ENCODE data around the gene CCM2.

Gene CCM2

DNA sequence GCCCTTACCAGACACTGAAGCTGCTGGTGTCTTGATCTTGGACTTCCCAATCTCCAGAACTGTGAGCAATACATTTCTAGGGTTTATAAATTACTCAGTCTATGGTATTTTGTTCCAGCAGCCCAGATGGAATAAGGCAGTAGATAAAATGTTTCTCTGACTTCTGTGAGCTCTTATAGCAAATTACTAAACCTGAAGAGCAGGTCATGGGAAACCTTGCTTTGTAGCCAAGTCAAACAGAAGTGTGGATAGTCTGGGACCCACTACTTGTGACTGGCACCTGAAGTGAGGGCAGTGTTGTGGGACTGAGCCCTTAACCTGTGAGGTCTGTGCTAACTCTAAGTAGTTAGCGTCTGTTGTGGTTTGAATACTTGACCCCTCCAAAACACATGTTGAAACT lies 116.0 kb downstream of the CCM2 start:
- H3K27me3 ChIP-seq = no peaks in the 10 kb centered on the region
- no peaks in the 10 kb centered on the region for H3K9me3 ChIP-seq (replicated peaks in 1 of 11)
- no peak overlapping the region for H3K4me3 ChIP-seq
- H3K27ac ChIP-seq = peak overlapping the region in 1 of 11 experiments; percentile 31; a peak in 1 of 22 replicates
- TF ChIP-seq Cebpa-rat (IDR thresholded peaks at IDR 0.05) = no peak
- peak overlapping the region in 7 of 11 experiments; percentile 21 to 77 (median 53); a peak in 9 of 22 replicates for H3K4me2 ChIP-seq
- H4K20me1 ChIP-seq = no peaks in the 10 kb centered on the region
- no peak overlapping the region for H3K9ac ChIP-seq
- H3K36me3 ChIP-seq = no peaks in the 10 kb centered on the region
- H3K4me1 ChIP-seq = peaks cover 33 to 47% (median 36%) of the 10 kb centered on the region in 10 experiments

DNA sequence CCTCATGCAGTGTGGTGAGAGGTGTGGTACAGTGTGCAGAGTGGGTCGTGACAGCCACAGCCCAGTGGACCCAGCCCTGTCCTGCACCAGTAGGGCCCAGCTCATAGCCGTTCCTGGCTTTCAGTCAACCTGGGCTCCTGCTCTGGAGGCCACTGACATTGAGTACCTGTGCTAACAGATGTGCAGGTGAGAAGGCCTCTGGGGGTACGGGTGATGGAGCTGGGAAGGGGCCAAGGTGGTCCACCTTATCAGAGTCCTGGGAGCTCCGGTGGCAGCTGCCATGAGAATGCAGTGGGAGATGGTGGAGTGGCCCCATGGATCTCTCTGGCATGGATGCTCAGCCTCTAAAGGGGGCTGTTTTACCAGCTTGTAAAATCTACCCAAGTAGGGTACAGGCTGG lies 117.6 kb downstream of the CCM2 start:
- no peaks in the 10 kb centered on the region for H3K27me3 ChIP-seq
- H3K27ac ChIP-seq = no peak overlapping the region
- no peaks in the 10 kb centered on the region for H4K20me1 ChIP-seq
- no peak for TF ChIP-seq Cebpa-rat (IDR thresholded peaks at IDR 0.05)
- H3K4me2 ChIP-seq = no peak overlapping the region; a peak in 1 of 22 replicates
- no peak overlapping the region for H3K9ac ChIP-seq
- H3K4me1 ChIP-seq = peaks cover 27 to 41% (median 31%) of the 10 kb centered on the region in 10 experiments
- no peak overlapping the region for H3K4me3 ChIP-seq
- H3K9me3 ChIP-seq (replicated peaks in 1 of 11) = no peaks in the 10 kb centered on the region
- H3K36me3 ChIP-seq = no peaks in the 10 kb centered on the region

DNA sequence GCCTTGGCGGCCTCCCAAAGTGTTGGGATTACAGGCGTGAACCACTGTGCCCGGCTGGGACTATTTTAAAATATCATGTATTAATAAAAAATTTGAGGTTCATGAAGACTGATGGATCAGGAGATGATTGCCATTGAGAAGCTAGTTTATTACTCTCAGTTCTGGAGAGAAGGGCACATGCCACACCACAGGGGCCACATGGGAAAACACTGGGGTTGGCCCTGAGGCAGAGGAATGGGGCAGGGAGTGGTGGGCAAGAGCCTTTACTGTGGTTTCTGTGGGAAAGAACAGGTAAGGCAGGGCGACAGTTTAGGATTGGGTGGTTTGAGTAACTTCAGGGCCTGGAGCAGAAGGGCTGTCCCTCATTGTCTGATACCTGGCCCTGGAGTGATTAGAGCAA lies 118.3 kb downstream of the CCM2 start:
- TF ChIP-seq Cebpa-rat (IDR thresholded peaks at IDR 0.05) = no peak
- no peaks in the 10 kb centered on the region for H3K27me3 ChIP-seq
- H4K20me1 ChIP-seq = no peaks in the 10 kb centered on the region
- peak overlapping the region in 8 of 11 experiments; percentile 26 to 71 (median 65); a peak in 15 of 22 replicates for H3K4me2 ChIP-seq
- H3K4me3 ChIP-seq = no peak overlapping the region
- no peaks in the 10 kb centered on the region for H3K36me3 ChIP-seq
- H3K9me3 ChIP-seq (replicated peaks in 1 of 11) = no peaks in the 10 kb centered on the region
- peak overlapping the region in 1 of 11 experiments; percentile 16; a peak in 1 of 22 replicates for H3K9ac ChIP-seq
- H3K27ac ChIP-seq = no peak overlapping the region
- peaks cover 25 to 37% (median 28%) of the 10 kb centered on the region in 10 experiments for H3K4me1 ChIP-seq

DNA sequence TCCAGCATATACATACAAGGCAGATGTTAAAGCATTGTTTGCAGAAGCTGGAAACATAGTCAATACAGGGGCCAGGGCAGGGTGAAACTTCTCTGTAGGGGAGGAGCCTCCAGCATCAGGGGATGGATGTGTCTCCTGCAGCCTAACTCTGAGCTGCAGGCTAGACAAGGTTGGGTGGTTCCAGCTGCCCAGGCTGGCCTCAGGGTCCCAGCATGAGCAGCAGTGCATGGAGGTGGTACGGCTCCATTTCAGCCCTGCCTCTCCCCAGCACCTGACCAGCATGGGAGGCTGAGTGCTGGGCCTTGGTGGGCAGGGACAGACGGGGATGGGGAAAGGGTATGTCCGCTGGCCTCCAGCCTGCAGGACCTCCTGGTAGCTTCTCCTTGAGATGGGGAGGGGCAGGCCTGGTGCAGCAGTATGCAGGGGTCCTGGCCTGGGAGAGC lies 118.9 kb downstream of the CCM2 start:
- Histone ChIP-seq H3K9ac (no peak overlapping the region; a peak in 1 of 22 replicates), H4K20me1 (no peaks in the 10 kb centered on the region), H3K4me3 (no peak overlapping the region), H3K27me3 (no peaks in the 10 kb centered on the region), H3K4me2 (peak overlapping the region in 9 of 11 experiments; percentile 26 to 71 (median 63); a peak in 17 of 22 replicates), H3K27ac (no peak overlapping the region), H3K9me3 (replicated peaks in 1 of 11) (no peaks in the 10 kb centered on the region), H3K4me1 (peaks cover 25 to 43% (median 32%) of the 10 kb centered on the region in 10 experiments), H3K36me3 (no peaks in the 10 kb centered on the region)
- TF ChIP-seq Cebpa-rat (IDR thresholded peaks at IDR 0.05) = no peak

DNA sequence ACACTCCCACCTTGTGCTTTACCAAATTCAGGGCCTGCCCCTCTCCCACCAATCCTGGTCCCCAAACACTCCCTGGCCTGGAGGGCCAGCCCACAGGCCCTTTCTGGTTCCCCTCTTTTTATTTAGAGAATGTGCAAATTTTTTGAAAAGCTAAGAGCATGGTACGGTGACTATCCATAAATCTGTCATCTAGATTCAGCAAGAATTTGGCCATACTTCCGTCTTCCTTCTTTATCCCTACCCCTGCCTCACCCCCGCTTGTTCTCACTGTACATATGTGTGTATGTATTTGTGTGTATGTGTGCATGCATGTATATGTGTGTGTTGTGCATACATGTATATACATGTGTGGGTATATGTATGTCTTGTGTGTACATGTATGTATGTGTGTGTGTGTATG lies 119.5 kb downstream of the CCM2 start:
- Histone ChIP-seq H4K20me1 (no peaks in the 10 kb centered on the region), H3K36me3 (no peaks in the 10 kb centered on the region), H3K9me3 (replicated peaks in 1 of 11) (no peaks in the 10 kb centered on the region), H3K4me3 (no peak overlapping the region), H3K27ac (no peak overlapping the region), H3K4me2 (peak overlapping the region in 7 of 11 experiments; percentile 43 to 71 (median 67); a peak in 14 of 22 replicates), H3K9ac (no peak overlapping the region), H3K27me3 (no peaks in the 10 kb centered on the region), H3K4me1 (peaks cover 19 to 44% (median 32%) of the 10 kb centered on the region in 10 experiments)
- TF ChIP-seq Cebpa-rat (IDR thresholded peaks at IDR 0.05) = no peak

DNA sequence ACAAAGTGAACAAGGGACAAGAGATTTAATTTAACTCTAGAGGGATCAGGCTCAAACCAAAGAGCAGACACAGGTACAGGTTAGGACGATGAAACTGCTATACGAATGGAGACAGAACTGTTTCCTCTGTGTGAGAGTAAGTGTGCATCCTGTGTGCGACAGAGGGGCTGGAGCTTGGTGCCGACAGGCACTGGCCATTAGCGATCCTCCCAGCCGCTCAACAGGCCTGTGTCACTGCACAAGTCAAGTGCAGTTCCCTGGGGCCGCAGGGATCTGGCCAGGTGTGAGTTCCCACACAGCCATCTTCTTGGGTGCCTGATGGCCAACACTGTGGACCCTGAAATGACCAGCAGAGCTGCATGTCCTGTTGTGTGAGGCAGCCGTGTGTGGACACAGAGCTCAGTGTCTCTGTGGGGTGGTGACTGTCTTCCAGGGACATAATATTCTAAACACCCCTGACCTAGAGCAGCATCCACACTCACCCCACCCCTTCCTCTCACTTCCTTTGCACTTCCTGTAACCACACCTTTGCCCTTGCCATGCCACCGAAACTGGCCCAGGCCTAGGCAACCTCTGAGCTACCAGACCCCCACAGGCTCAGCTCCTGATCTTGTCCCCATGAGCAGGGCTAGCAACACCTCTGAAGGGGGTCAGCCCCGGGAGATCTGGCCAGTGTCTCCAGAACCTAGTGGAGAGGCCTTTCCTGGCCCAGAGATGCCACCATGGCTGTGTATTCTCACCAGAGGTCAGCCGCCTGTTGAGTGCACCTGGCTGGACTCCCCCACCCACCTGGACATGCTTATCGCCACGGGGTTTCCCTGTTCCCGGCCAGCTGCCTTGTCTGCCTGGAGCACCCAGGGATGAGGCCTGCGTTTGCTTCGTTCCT lies 123.2 kb downstream of the CCM2 start:
- no peaks in the 10 kb centered on the region for H4K20me1 ChIP-seq
- no peaks in the 10 kb centered on the region for H3K9me3 ChIP-seq (replicated peaks in 1 of 11)
- H3K36me3 ChIP-seq = no peaks in the 10 kb centered on the region

DNA sequence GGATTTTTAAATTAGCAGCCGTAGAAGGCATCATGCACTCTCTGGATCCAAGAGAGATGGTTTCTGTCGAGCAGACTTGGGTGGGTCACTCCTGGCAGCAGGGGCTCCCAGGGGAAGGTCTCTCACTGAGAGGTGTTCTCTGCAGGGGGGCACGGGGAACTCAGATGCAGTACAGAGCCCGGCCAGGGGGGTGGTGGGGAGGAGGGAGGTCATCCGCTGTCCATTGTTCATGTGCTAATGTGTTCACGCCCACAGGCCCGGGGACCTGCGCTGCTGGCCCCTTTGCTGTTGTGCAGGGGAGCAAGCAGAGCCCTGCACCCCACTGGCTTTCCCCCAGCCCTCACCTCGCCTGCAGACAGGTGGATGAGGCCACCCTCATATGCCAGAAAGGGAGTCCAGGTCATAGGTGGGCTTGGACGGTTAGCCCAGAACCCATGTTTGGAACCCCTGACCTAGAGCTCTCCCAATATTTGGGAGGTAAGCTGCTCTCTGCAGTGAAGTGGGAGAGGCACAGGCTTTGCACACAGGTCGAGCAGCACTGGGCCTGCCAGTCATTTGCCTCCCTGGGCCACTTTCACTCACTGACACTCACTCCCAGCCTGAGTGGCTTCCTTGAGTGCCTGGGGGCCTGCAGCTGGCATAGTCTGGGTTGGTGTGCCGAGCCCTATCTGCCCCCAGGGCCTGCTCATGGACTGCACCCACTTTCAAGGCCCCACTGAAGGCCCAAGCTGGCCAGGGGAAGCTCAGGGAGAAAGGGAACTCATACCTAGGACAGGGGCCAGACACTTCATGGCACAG lies 124.1 kb downstream of the CCM2 start:
- no peak overlapping the region for H3K4me3 ChIP-seq
- H3K9ac ChIP-seq = no peak overlapping the region
- no peaks in the 10 kb centered on the region for H4K20me1 ChIP-seq
- no peak for TF ChIP-seq Cebpa-rat (IDR thresholded peaks at IDR 0.05)
- H3K36me3 ChIP-seq = no peaks in the 10 kb centered on the region
- no peaks in the 10 kb centered on the region for H3K9me3 ChIP-seq (replicated peaks in 1 of 11)
- no peak overlapping the region for H3K27ac ChIP-seq
- no peaks in the 10 kb centered on the region for H3K27me3 ChIP-seq
- peak overlapping the region in 1 of 11 experiments; percentile 43; a peak in 2 of 22 replicates for H3K4me2 ChIP-seq
- H3K4me1 ChIP-seq = peaks cover 26 to 47% (median 37%) of the 10 kb centered on the region in 10 experiments

More for the DNA sequence above, 123.2 kb downstream of the CCM2 start:
- H3K9ac ChIP-seq = no peak overlapping the region; a peak in 1 of 22 replicates
- peaks cover 26 to 54% (median 46%) of the 10 kb centered on the region in 10 experiments for H3K4me1 ChIP-seq
- TF ChIP-seq Cebpa-rat (IDR thresholded peaks at IDR 0.05) = no peak
- no peak overlapping the region for H3K4me3 ChIP-seq
- peak overlapping the region in 3 of 11 experiments; percentile 33 to 49 (median 43); a peak in 5 of 22 replicates for H3K4me2 ChIP-seq
- no peaks in the 10 kb centered on the region for H3K27me3 ChIP-seq
- H3K27ac ChIP-seq = no peak overlapping the region

DNA sequence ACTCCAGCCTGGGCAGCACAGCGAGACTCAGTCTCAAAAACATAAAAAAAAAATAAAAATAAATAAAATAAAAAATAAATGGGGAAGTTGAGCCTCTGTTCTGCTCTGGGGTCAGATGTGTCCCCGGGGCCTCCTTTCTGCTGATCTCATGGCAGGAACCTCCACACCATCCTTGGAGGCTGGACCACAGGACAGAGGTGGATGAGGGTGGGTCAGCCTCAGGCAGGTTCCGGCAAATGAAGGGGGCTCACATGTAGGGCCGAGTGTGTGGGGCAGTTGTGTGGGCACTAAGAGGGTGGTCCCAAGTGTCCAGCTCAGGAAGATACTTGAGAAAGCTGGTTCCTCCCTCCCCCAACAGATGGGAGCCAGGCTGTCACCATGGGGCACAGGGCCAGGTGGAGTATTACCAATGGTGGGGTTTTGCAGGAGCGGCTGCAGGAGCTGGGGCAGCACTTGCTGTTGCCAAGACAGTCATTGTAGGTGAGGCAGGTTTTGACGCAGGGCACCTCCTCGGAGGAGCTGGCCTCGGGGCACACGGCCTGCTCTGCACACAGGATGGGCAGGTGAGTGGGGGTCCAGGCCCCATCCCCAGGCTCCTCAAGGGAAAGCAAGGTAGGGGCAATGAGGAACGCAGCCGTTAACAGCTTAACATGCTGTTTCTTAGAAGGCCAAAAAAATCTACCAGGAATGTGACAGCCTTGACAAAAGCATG lies 125.3 kb downstream of the CCM2 start:
- Histone ChIP-seq H3K36me3 (no peaks in the 10 kb centered on the region), H3K9ac (peak overlapping the region in 1 of 11 experiments; percentile 29; a peak in 2 of 22 replicates)
- no peak for TF ChIP-seq Cebpa-rat (IDR thresholded peaks at IDR 0.05)

More for the DNA sequence above, 125.3 kb downstream of the CCM2 start:
- no peaks in the 10 kb centered on the region for H3K9me3 ChIP-seq (replicated peaks in 1 of 11)
- no peak overlapping the region for H3K4me3 ChIP-seq
- H3K27ac ChIP-seq = peak overlapping the region in 4 of 11 experiments; percentile 2 to 28 (median 16); a peak in 2 of 22 replicates
- H3K4me1 ChIP-seq = peaks cover 24 to 44% (median 33%) of the 10 kb centered on the region in 10 experiments
- H3K4me2 ChIP-seq = peak overlapping the region; percentile 2 to 66 (median 20); a peak in 14 of 22 replicates
- H4K20me1 ChIP-seq = no peaks in the 10 kb centered on the region
- H3K27me3 ChIP-seq = no peaks in the 10 kb centered on the region

Data from BLaER1 treated with 17β-estradiol and CSF1 and Interleukin-3, amounts not matched to agents 10 nM and 100 nM (cell line).